Kidney epithelial cell (primary cell): ENCODE results near the gene E2F2. TPM values are rescaled to one million over a fixed set of nuclear protein-coding genes. Genes with fewer than 3 reads are reported as not detected.

Source experiments
- DNase-seq: peaks from one replicate; pipeline ENCODE4 v3.0.0-alpha.2; 2010; ENCODE audit warnings: low read depth
- H3K27me3 ChIP-seq: 2 replicates; pipeline ENCODE4 v1.6.0; 2011; ENCODE audit warnings: low read length; ENCODE audit not compliant: control insufficient read depth, insufficient read depth
- H3K36me3 ChIP-seq: 2 replicates; pipeline ENCODE4 v1.5.1; 2011; ENCODE audit warnings: low read length; ENCODE audit not compliant: control insufficient read depth, insufficient read depth
- H3K4me3 ChIP-seq: 2 replicates; pipeline ENCODE4 v1.5.1; 2011; ENCODE audit warnings: low read depth, mild to moderate bottlenecking, control low read depth, low read length
- CTCF ChIP-seq: IDR thresholded peaks from 2 replicates; pipeline ENCODE4 v1.5.1; 2011; ENCODE audit warnings: mild to moderate bottlenecking, moderate library complexity, low read length, control low read depth, inconsistent platforms; ENCODE audit not compliant: insufficient read depth, poor library complexity, severe bottlenecking
- total RNA-seq: library from RNA; depleted of rRNA; stranded (reverse); fragments of >200 nt; gene quantifications from 2 replicates; pipeline ENCODE4 v1.2.3, GENCODE V29; 2015

E2F2 gene
- total RNA-seq, 1 donor from 2014 or later, result 0.13 TPM

GRCh38 chr1:23564529-23565122 is 33.6 kb upstream of the E2F2 start:
- TF ChIP-seq CTCF, result no peak

GRCh38 chr1:23563755-23564374 is 32.8 kb upstream of the E2F2 start:
- DNase-seq, result no peak
- no peak overlapping the region for H3K4me3 ChIP-seq
- H3K27me3 ChIP-seq, result no peaks in the 10 kb centered on the region
- TF ChIP-seq CTCF, result no peak
- H3K36me3 ChIP-seq, result no peaks in the 10 kb centered on the region

More at GRCh38 chr1:23564529-23565122, 33.6 kb upstream of the E2F2 start:
- DNase-seq, result no peak
- H3K36me3 ChIP-seq, result no peaks in the 10 kb centered on the region
- H3K4me3 ChIP-seq, result no peak overlapping the region
- H3K27me3 ChIP-seq, result no peaks in the 10 kb centered on the region

- no peaks in the 10 kb centered on the region for H3K36me3 ChIP-seq
- H3K4me3 ChIP-seq, result no peak overlapping the region
- no peaks in the 10 kb centered on the region for H3K27me3 ChIP-seq
- no peak for DNase-seq
- TF ChIP-seq CTCF, result no peak
These were observed 32.0 kb upstream of the E2F2 start for GRCh38 chr1:23563003-23563402.

GRCh38 chr1:23562137-23562876 is 31.3 kb upstream of the E2F2 start:
- TF ChIP-seq CTCF, result no peak
- Histone ChIP-seq H3K4me3 (no peak overlapping the region), H3K36me3 (no peaks in the 10 kb centered on the region), H3K27me3 (no peaks in the 10 kb centered on the region)
- peak; percentile 84 for DNase-seq

GRCh38 chr1:23561813-23562100 is 30.7 kb upstream of the E2F2 start:
- DNase-seq, result no peak
- no peak for TF ChIP-seq CTCF
- H3K36me3 ChIP-seq, result no peaks in the 10 kb centered on the region
- H3K27me3 ChIP-seq, result no peaks in the 10 kb centered on the region
- H3K4me3 ChIP-seq, result no peak overlapping the region
